Ascending aorta (tissue), 2 donors: ENCODE measurements around the gene RP9. TPM values are rescaled to one million over a fixed set of nuclear protein-coding genes. Genes with fewer than 3 reads are reported as not detected.

ENCODE experiments used
- DNase-seq, 2 donors: peaks; one replicate each; pipeline ENCODE4 v3.0.0-alpha.2; 2019; ENCODE audit warnings: low spot score in 2 of 2
- H3K27ac ChIP-seq, 2 donors: fragments of 200-600 bp; sonication (generic); one replicate each; pipeline ENCODE4 v1.5.1; 2016 to 2017; ENCODE audit warnings: mild to moderate bottlenecking in 1 of 2
- H3K27me3 ChIP-seq: fragments of 200-600 bp; sonication (generic); one replicate; pipeline ENCODE4 v1.5.1; 2017
- H3K36me3 ChIP-seq, 2 donors: fragments of 200-600 bp; sonication (generic); one replicate each; pipeline ENCODE4 v1.5.1; 2016
- H3K4me1 ChIP-seq, 2 donors: fragments of 200-600 bp; sonication (generic); one replicate each; pipeline ENCODE4 v1.5.1; 2016 to 2017; ENCODE audit warnings: mild to moderate bottlenecking in 1 of 2
- H3K4me3 ChIP-seq, 2 donors: fragments of 200-600 bp; sonication (generic); one replicate each; pipeline ENCODE4 v1.5.1; 2016 to 2017; ENCODE audit warnings: mild to moderate bottlenecking in 1 of 2
- H3K9me3 ChIP-seq, 2 donors: fragments of 200-600 bp; sonication (generic); one replicate each; pipeline ENCODE4 v1.5.1; 2016
- intact Hi-C: fragments of 100-400 bp; cut with DNase I; formaldehyde crosslinking; loops from one replicate; pipeline ENCODE4 v1.15.1; 2023
- total RNA-seq: library from RNA; depleted of rRNA; stranded (reverse); fragments of >200 nt; gene quantifications from one replicate; pipeline ENCODE4 v1.1.0, GENCODE V29; 2016
- TF ChIP-seq, protein P1 (sequence below), 3 experiments: fragments of 200-600 bp in 2 of 3; fragments of 450-650 bp in 1 of 3; sonication (generic) in 2 of 3; IDR thresholded peaks; one replicate each; pipeline ENCODE4 v1.5.1; 2016 to 2019; ENCODE audit warnings: antibody characterized with exemption in 3 of 3, mild to moderate bottlenecking in 1 of 3, moderate library complexity in 1 of 3

RP9 gene, protein sequence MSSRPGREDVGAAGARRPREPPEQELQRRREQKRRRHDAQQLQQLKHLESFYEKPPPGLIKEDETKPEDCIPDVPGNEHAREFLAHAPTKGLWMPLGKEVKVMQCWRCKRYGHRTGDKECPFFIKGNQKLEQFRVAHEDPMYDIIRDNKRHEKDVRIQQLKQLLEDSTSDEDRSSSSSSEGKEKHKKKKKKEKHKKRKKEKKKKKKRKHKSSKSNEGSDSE
- total RNA-seq: 2.8 TPM

DNA sequence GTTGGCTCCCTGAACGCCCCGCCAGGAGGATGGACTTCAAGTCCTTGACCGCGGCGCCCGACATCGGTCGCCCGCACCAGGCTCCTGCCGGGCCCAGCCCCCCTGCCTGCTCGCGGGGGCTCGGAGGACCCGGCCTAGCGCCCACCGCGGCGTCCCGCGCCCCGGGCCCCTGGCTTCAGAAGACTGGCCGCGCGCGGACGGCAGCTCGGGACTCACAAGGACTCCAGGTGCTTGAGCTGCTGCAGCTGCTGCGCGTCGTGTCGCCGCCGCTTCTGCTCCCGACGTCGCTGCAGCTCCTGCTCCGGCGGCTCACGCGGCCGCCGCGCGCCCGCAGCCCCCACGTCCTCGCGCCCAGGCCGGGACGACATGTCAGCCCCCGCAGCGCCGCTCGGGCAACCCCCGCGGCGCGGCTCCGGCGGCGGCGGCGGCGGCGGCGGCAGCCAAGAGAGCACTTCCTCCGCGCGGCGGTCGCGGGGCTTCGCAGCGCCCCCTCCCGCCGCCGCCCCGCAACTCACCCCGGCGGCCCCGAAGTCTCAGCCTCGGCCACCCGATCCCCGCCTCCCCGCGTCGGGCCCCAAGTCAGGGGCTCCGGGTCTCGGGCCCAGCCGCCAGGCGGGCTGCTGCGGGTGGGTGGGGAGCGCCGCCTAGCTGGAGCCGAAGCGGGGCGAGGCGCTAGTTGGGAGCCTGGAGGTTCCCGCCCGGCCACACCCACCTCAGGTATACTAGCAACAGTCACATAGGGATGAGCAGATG lies at the start of gene RP9:
RP9 (minus strand) TSS at position 400 of the 753 bp plus-strand sequence; CDS start at position 368, 32 bp downstream.
- Histone ChIP-seq H3K4me3 (peak within 1 kb of the TSS; percentile 96 to 100), H3K27ac (peak within 1 kb of the TSS in 1 of 2 donors; percentile 81), H3K4me1 (peaks cover 10 to 14% of the 10 kb centered on the region in 2 donors), H3K9me3 (no peaks in the 10 kb centered on the region), H3K36me3 (no peaks in the 10 kb centered on the region), H3K27me3 (no peaks in the 10 kb centered on the region)
- intact Hi-C loops: loop anchor here (1.0 to 2.0 kb wide), 3 partner anchors 20 to 216 kb away; partner anchors contain the start of gene BBS9
- DNase-seq: peak in 1 of 2 donors; percentile 75
- TF ChIP-seq, protein P1, sequence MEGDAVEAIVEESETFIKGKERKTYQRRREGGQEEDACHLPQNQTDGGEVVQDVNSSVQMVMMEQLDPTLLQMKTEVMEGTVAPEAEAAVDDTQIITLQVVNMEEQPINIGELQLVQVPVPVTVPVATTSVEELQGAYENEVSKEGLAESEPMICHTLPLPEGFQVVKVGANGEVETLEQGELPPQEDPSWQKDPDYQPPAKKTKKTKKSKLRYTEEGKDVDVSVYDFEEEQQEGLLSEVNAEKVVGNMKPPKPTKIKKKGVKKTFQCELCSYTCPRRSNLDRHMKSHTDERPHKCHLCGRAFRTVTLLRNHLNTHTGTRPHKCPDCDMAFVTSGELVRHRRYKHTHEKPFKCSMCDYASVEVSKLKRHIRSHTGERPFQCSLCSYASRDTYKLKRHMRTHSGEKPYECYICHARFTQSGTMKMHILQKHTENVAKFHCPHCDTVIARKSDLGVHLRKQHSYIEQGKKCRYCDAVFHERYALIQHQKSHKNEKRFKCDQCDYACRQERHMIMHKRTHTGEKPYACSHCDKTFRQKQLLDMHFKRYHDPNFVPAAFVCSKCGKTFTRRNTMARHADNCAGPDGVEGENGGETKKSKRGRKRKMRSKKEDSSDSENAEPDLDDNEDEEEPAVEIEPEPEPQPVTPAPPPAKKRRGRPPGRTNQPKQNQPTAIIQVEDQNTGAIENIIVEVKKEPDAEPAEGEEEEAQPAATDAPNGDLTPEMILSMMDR (IDR thresholded peaks at IDR 0.05): peak; percentile 41 to 75 (median 57)

DNA sequence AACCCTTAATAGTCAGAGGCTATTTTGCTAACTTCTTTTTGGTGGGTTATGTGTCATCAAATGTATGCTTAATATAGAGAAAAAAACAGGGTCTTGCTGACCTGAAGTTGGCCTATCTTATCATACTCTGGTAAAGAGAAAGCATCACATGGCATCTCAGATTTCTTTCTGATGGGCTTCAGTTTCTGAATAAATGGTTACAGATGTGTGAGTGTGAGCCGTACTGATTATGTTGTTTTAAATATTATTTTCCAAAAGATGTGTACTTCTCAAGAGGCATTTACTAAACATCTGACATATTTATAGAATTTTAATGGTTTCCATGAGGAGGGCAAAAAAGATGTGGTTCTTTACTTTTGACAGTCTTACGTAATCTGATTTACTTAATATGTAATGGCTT lies 48.6 kb upstream of the RP9 start:
- no peaks in the 10 kb centered on the region for H3K27me3 ChIP-seq
- H3K27ac ChIP-seq: no peak overlapping the region
- no peak for DNase-seq
- H3K4me1 ChIP-seq: no peaks in the 10 kb centered on the region
- no peaks in the 10 kb centered on the region for H3K9me3 ChIP-seq
- TF ChIP-seq, protein P1 (IDR thresholded peaks at IDR 0.05): no peak
- intact Hi-C loops: no loop called here
- peaks cover 0 to 8% of the 10 kb centered on the region in 2 donors for H3K36me3 ChIP-seq
- H3K4me3 ChIP-seq: no peak overlapping the region

DNA sequence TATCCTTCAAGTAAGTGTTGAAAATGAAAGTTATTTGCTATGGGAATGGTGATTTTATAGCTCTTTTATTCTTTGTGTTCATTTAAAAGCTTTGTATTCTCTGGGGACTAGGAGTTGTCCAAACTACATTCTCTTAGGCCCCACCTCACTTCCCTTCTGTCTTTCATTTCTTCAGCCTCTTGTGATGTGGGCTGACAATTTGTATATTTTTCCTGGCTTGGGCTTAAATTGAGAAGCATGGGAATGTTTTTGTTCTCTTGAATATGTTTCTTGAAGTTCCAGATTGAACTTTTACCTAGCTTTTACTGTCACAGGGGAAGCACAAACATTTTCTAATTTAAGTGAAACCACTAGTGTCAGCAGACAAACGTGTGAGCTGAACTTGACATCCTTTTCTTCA lies 48.1 kb upstream of the RP9 start:
- no peak overlapping the region for H3K27ac ChIP-seq
- TF ChIP-seq, protein P1 (IDR thresholded peaks at IDR 0.05): no peak
- H3K4me3 ChIP-seq: no peak overlapping the region
- H3K9me3 ChIP-seq: no peaks in the 10 kb centered on the region
- no peaks in the 10 kb centered on the region for H3K27me3 ChIP-seq
- no peaks in the 10 kb centered on the region for H3K4me1 ChIP-seq
- DNase-seq: no peak
- H3K36me3 ChIP-seq: peaks cover 0 to 8% of the 10 kb centered on the region in 2 donors
- intact Hi-C loops: no loop called here

DNA sequence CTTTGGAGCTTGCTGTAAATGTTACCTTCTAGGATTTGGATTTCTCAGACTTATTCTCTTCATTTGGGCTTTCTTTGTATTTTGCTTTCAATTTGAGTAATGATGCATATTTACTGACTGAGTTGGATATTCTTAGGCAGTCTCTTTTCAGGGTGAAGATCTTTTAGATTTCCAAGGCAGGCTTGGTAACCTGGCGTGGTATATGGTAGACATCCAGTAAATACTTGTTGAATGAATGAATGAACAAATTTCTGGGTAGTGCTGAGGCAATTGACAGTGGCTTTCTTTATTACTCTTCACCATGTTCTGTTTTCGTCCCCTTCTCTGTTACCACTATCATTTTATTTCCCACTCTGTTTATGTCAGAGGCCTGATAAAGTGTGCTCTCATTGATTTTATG lies 47.2 kb upstream of the RP9 start:
- H3K4me3 ChIP-seq: no peak overlapping the region
- TF ChIP-seq, protein P1 (IDR thresholded peaks at IDR 0.05): no peak
- no peak overlapping the region for H3K27ac ChIP-seq
- H3K9me3 ChIP-seq: no peaks in the 10 kb centered on the region
- DNase-seq: no peak
- H3K4me1 ChIP-seq: no peaks in the 10 kb centered on the region
- H3K27me3 ChIP-seq: no peaks in the 10 kb centered on the region
- H3K36me3 ChIP-seq: peaks cover 0 to 8% of the 10 kb centered on the region in 2 donors
- intact Hi-C loops: no loop called here

DNA sequence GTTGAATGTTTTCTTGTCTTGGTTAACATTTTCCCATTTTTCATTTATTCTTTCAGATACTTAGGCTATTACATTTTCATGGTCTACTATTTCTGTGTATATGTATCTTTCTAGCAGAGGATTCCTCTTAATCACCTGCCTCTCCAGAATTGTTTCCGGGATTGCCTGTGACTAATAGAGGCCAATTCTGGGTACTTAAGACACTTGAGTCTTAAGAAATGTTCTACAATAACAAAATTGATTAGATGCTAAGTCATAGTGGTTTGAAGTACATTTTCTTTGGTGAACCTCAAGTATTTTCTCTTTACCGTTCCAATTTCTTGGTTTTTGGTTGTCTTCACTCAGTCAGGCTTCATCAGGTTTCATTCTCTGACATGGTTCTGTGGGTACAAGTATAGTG lies 46.6 kb upstream of the RP9 start:
- H3K36me3 ChIP-seq: peaks cover 0 to 5% of the 10 kb centered on the region in 2 donors
- H3K4me3 ChIP-seq: no peak overlapping the region
- no peaks in the 10 kb centered on the region for H3K27me3 ChIP-seq
- intact Hi-C loops: no loop called here
- no peak overlapping the region for H3K27ac ChIP-seq
- no peaks in the 10 kb centered on the region for H3K9me3 ChIP-seq
- no peak for DNase-seq
- TF ChIP-seq, protein P1 (IDR thresholded peaks at IDR 0.05): no peak
- H3K4me1 ChIP-seq: no peaks in the 10 kb centered on the region
